DND-41 (cell line): Measurements from ENCODE around the gene CDC25A.

Experiments
- ATAC-seq: fragments of 200-7000 bp; cut with Tn5 transposase; 3 replicates; pipeline ENCODE4 v1.9.1; 2021; ENCODE audit warnings: low read depth; ENCODE audit not compliant: insufficient read depth
- DNase-seq: peaks from one replicate; pipeline ENCODE4 v3.0.0-alpha.2; 2020
- H2AFZ ChIP-seq: 2 replicates; pipeline ENCODE4 v1.6.0; 2012; ENCODE audit warnings: low read depth, low read length
- H3K27ac ChIP-seq: 2 replicates; pipeline ENCODE4 v1.5.1; 2012; ENCODE audit warnings: low read length, inconsistent platforms
- H3K27me3 ChIP-seq: fragments of 200-600 bp; sonication (generic); 2 replicates; pipeline ENCODE4 v1.6.0; 2012; ENCODE audit warnings: low read length, mild to moderate bottlenecking, inconsistent platforms; ENCODE audit not compliant: insufficient read depth, poor library complexity
- H3K36me3 ChIP-seq: 2 replicates; pipeline ENCODE4 v1.5.1; 2012; ENCODE audit warnings: low read length, inconsistent platforms; ENCODE audit not compliant: insufficient read depth
- H3K4me1 ChIP-seq: 2 replicates; pipeline ENCODE4 v1.5.1; 2012; ENCODE audit warnings: mild to moderate bottlenecking, low read length; ENCODE audit not compliant: insufficient read depth
- H3K4me2 ChIP-seq: 2 replicates; pipeline ENCODE4 v1.6.0; 2012; ENCODE audit warnings: mild to moderate bottlenecking, moderate library complexity, low read length, inconsistent platforms; ENCODE audit not compliant: insufficient read depth
- H3K4me3 ChIP-seq, 2 experiments: fragments of 200-600 bp in 1 of 2; shearing (Covaris generic) in 1 of 2; 2 replicates each; pipeline ENCODE4 v1.5.1; 2012 to 2016; ENCODE audit warnings: inconsistent platforms in 2 of 2, low read length in 2 of 2, mild to moderate bottlenecking in 2 of 2, low read depth in 1 of 2, moderate library complexity in 1 of 2
- H3K79me2 ChIP-seq: 2 replicates; pipeline ENCODE4 v1.6.0; 2012; ENCODE audit warnings: low read length, inconsistent platforms; ENCODE audit not compliant: insufficient read depth
- H3K9ac ChIP-seq: 2 replicates; pipeline ENCODE4 v1.6.0; 2012; ENCODE audit warnings: low read depth, mild to moderate bottlenecking, inconsistent platforms, low read length, moderate library complexity
- H3K9me3 ChIP-seq: 2 replicates; pipeline ENCODE4 v1.5.1; 2012; ENCODE audit warnings: low read length, moderate library complexity, mild to moderate bottlenecking, inconsistent platforms; ENCODE audit not compliant: insufficient read depth, severe bottlenecking
- H4K20me1 ChIP-seq: 2 replicates; pipeline ENCODE4 v1.6.0; 2012; ENCODE audit warnings: low read length; ENCODE audit not compliant: insufficient read depth
- CTCF ChIP-seq: IDR thresholded peaks from 2 replicates; pipeline ENCODE4 v1.5.1; 2012; ENCODE audit warnings: borderline replicate concordance, low read length, moderate library complexity, mild to moderate bottlenecking; ENCODE audit not compliant: poor library complexity, severe bottlenecking; ENCODE audit errors: extremely low read depth
- EZH2 ChIP-seq: IDR thresholded peaks from 3 replicates; pipeline ENCODE4 v1.6.1; 2012; ENCODE audit warnings: borderline replicate concordance, low read depth, mild to moderate bottlenecking, moderate library complexity, low read length, inconsistent platforms; ENCODE audit not compliant: severe bottlenecking

The CDC25A gene

DNA sequence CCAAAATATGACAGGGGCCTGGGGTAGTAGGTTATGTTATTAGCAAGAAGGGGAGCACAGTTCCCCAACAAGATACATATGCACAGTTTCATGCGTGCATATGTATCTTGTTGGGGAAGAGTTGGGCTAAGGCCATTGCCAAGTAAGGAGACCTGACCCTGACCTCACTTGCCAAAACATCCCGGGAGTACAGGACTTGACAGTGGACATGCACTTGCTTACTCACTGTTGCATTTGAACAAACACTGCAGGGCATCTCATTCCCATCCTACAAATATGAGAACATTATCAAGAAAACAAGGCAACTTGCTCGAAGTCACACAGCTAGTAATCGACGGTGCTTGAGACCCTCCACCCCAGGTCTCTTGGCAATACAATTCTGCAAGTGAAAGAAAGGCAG, 30.3 kb upstream of the CDC25A start:
- Histone ChIP-seq H4K20me1 (no peaks in the 10 kb centered on the region; the same call in 1 of the 2 replicates), H3K36me3 (no peaks in the 10 kb centered on the region)

GRCh38 chr3:48217449-48217848, 29.2 kb upstream of the CDC25A start:
- Histone ChIP-seq H4K20me1 (no peaks in the 10 kb centered on the region; the same call in 1 of the 2 replicates), H3K27ac (no peak overlapping the region), H3K9ac (no peak overlapping the region), H3K36me3 (no peaks in the 10 kb centered on the region), H2AFZ (no peak overlapping the region), H3K9me3 (no peaks in the 10 kb centered on the region), H3K4me2 (no peak overlapping the region), H3K27me3 (peaks cover 13% of the 10 kb centered on the region), H3K4me3 (no peak overlapping the region), H3K79me2 (no peaks in the 10 kb centered on the region), H3K4me1 (no peaks in the 10 kb centered on the region)
- DNase-seq = no peak
- TF ChIP-seq EZH2 (no peak), CTCF (no peak)
- ATAC-seq = no peak

More for the DNA sequence above, 30.3 kb upstream of the CDC25A start:
- no peak for DNase-seq
- no peak overlapping the region for H3K9ac ChIP-seq
- H3K4me1 ChIP-seq = no peaks in the 10 kb centered on the region
- H3K79me2 ChIP-seq = no peaks in the 10 kb centered on the region
- no peak for TF ChIP-seq CTCF
- no peak for TF ChIP-seq EZH2
- no peak overlapping the region for H3K4me3 ChIP-seq
- no peak overlapping the region for H2AFZ ChIP-seq
- peaks cover 13% of the 10 kb centered on the region for H3K27me3 ChIP-seq
- no peak for ATAC-seq
- no peak overlapping the region for H3K4me2 ChIP-seq
- H3K27ac ChIP-seq = no peak overlapping the region
- H3K9me3 ChIP-seq = no peaks in the 10 kb centered on the region

GRCh38 chr3:48215876-48216275, 27.7 kb upstream of the CDC25A start:
- H4K20me1 ChIP-seq = no peaks in the 10 kb centered on the region; the same call in 1 of the 2 replicates
- ATAC-seq (no peak), DNase-seq (no peak)
- TF ChIP-seq EZH2 = no peak
- no peak for TF ChIP-seq CTCF
- no peaks in the 10 kb centered on the region for H3K9me3 ChIP-seq
- H3K27ac ChIP-seq = no peak overlapping the region
- H3K4me2 ChIP-seq = no peak overlapping the region
- H3K36me3 ChIP-seq = no peaks in the 10 kb centered on the region
- no peak overlapping the region for H3K4me3 ChIP-seq
- no peaks in the 10 kb centered on the region for H3K4me1 ChIP-seq
- no peak overlapping the region for H2AFZ ChIP-seq
- no peaks in the 10 kb centered on the region for H3K79me2 ChIP-seq
- H3K9ac ChIP-seq = no peak overlapping the region
- peaks cover 13% of the 10 kb centered on the region for H3K27me3 ChIP-seq

- no peak for TF ChIP-seq EZH2
- TF ChIP-seq CTCF = no peak
- no peak for DNase-seq
- H3K27me3 ChIP-seq = peaks cover 13% of the 10 kb centered on the region
Observed at GRCh38 chr3:48215466-48215865, 27.2 kb upstream of the CDC25A start.

More at GRCh38 chr3:48215466-48215865, 27.2 kb upstream of the CDC25A start:
- no peak overlapping the region for H3K4me3 ChIP-seq
- H3K27ac ChIP-seq = no peak overlapping the region
- H3K4me1 ChIP-seq = no peaks in the 10 kb centered on the region
- no peak overlapping the region for H3K9ac ChIP-seq
- no peak overlapping the region for H2AFZ ChIP-seq
- H3K9me3 ChIP-seq = no peaks in the 10 kb centered on the region
- H4K20me1 ChIP-seq = no peaks in the 10 kb centered on the region; the same call in 1 of the 2 replicates
- no peaks in the 10 kb centered on the region for H3K36me3 ChIP-seq
- no peak for ATAC-seq
- no peak overlapping the region for H3K4me2 ChIP-seq
- no peaks in the 10 kb centered on the region for H3K79me2 ChIP-seq
